NCI-H2171 treated with DMSO at 0.1 percent for 48 hours (cell line): ENCODE measurements around the gene OSBPL2.

ENCODE experiments used
- DNase-seq: peaks from one replicate; lab custom pipeline; 2025; lab: John Stamatoyannopoulos, UW

The OSBPL2 gene

GRCh38 chr20:62222266-62222850 is 16.0 kb upstream of the OSBPL2 start:
- DNase-seq: no peak

- DNase-seq: no peak
Observed at GRCh38 chr20:62222972-62223371, 15.3 kb upstream of the OSBPL2 start.

GRCh38 chr20:62223571-62223970 is 14.8 kb upstream of the OSBPL2 start:
- DNase-seq: no peak

GRCh38 chr20:62224113-62224855 is 14.0 kb upstream of the OSBPL2 start:
- DNase-seq: no peak

- DNase-seq: no peak
Observed at GRCh38 chr20:62225026-62225425, 13.3 kb upstream of the OSBPL2 start.

- DNase-seq: no peak
Observed at GRCh38 chr20:62225820-62226635, 12.3 kb upstream of the OSBPL2 start.

GRCh38 chr20:62226707-62227590 is 11.4 kb upstream of the OSBPL2 start:
- no peak for DNase-seq

- no peak for DNase-seq
Observed at GRCh38 chr20:62227591-62227976, 10.7 kb upstream of the OSBPL2 start.

- peak; percentile 17 for DNase-seq
Observed at GRCh38 chr20:62227977-62228958, 10.1 kb upstream of the OSBPL2 start.

- no peak for DNase-seq
Observed at GRCh38 chr20:62228982-62229545, 9.3 kb upstream of the OSBPL2 start.

- DNase-seq: no peak
Observed at GRCh38 chr20:62229667-62230066, 8.7 kb upstream of the OSBPL2 start.

- DNase-seq: no peak
Observed at GRCh38 chr20:62230276-62230675, 8.0 kb upstream of the OSBPL2 start.

- no peak for DNase-seq
Observed at GRCh38 chr20:62230696-62231095, 7.6 kb upstream of the OSBPL2 start.

GRCh38 chr20:62231292-62231691 is 7.0 kb upstream of the OSBPL2 start:
- no peak for DNase-seq

GRCh38 chr20:62232194-62232593 is 6.1 kb upstream of the OSBPL2 start:
- DNase-seq: no peak

GRCh38 chr20:62232770-62233645 is 5.3 kb upstream of the OSBPL2 start:
- DNase-seq: no peak

- DNase-seq: no peak
Observed at GRCh38 chr20:62233684-62234083, 4.6 kb upstream of the OSBPL2 start.

- DNase-seq: no peak
Observed at GRCh38 chr20:62234339-62234738, 4.0 kb upstream of the OSBPL2 start.

- DNase-seq: no peak
Observed at GRCh38 chr20:62235001-62235776, 3.1 kb upstream of the OSBPL2 start.
